HG03103 (cell line): ENCODE measurements around the gene TUBGCP6.

ENCODE experiments used
- ATAC-seq: cut with Tn5 transposase; IDR thresholded peaks from one replicate; pipeline ENCODE4 v1.9.1; 2021; ENCODE audit warnings: low read depth; ENCODE audit not compliant: unreplicated experiment

Gene TUBGCP6

DNA sequence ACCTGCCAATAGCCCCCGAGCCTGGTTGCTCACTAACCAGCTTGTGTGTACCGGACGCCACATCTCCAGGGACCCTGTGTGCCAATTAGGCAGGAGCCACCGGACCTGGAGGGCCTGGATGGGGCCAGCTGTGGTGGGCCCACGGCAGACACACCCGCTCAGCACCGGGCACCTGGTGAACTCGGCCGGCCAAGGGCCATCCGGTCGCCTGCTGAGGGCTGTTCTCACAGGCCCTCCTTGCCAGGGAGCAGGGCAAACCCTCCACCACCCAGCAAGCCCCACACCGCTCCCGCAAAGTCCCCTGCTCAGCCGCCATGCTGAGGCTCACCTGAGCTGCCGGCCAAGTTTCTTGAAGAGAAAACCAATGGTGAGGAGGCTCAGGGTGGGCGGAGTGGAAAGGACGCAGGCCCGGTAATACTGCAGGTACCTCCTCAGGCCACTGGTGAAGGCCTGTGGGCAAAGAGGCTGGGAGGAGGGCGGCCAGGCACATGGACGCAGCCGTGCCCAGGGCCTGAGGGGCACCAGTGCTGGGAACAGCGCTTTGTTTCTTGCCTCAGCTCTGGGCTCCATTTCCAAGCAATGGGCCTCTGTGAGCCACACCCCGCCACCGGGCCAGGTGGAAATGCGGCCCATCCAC is 17.1 kb downstream of the TUBGCP6 start:
- ATAC-seq = no peak

DNA sequence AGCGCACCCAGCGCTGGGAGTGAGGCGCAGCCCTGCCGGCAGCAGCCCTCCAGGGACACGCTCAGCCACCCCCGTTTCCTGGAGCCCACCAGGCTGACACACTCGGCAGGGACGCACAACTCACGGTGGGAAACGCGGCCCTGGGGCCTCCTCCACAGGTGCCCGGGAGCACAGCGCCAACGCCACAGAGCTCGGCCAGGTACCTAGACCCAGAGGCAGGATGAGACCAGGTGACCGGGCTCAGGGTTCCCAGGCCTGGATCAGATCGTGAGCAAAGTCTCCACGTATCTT is 18.0 kb downstream of the TUBGCP6 start:
- no peak for ATAC-seq

DNA sequence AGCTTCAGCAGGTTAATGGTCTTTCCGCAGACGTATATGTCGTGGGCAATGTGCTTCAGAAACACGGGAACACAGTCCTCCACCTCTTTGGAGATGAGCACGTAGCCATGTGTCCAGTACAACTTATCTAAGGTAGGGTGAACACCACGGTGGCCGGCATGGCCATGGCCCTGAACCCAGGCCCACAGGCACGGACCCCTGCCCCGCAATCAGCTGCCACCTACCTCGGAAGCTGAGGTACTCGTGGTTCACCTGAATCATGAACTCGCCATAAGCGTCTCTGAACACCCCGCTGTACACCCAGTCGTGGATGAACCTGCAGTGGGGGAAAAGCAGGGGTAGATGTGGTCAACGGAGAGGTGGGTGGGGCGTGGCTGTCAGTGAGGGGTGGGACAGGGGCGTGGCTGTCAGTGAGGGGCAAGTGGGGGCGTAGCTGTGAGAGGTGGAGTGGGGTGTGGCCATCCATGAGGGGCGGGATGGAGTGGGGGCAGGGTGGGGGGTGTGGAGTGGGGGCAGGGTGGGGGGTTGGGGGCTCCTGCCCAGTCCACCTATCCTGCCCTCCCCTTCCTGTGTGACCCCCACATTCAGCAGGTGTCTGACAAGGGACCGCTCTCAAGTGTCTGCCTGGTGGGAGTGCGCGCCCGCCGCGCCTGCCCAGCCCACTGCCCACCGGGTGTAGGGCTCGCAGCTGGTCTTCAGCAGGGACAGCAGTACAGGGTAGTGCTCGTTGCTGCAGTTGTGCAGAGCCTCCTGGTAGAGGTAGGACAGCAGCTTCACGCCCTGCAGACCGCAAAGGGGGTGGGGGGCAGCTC is 18.6 kb downstream of the TUBGCP6 start:
- ATAC-seq = no peak

DNA sequence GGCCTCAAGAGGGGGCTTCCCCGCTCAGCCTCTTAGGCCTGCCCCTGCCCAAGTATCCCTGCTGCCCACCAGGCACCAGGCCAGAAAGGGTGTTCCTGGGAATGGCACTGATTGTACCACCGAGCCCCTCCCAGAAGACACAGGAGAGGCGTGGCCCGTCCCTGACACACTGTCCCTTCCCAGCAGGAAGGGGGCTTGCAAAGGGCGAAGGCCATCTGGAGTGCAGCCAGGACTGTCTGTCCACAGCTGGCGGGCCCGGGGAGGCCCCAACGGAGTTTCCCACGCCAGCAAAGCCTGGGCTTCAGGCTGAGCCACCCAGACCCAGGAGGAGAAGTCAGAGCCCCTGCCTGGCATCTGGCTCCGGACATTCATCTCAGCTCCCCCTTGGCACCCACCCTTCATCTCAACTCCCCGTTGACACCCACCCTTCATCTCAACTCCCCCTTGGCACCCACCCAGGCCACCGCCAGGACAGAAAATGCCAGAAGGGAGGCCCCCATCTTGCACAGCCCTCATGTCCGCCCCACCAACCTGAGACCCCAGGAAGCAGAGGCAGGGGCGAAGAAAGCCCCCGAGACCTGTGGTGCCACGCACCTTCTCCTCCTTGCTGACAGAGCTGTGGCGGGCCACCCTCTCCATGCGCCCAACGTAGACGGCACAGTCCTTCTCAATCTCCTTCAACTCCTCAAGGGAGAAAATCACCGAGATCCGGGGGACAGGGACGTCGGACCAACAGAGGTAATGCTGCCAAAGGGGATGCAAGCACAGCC is 19.4 kb downstream of the TUBGCP6 start:
- no peak for ATAC-seq

DNA sequence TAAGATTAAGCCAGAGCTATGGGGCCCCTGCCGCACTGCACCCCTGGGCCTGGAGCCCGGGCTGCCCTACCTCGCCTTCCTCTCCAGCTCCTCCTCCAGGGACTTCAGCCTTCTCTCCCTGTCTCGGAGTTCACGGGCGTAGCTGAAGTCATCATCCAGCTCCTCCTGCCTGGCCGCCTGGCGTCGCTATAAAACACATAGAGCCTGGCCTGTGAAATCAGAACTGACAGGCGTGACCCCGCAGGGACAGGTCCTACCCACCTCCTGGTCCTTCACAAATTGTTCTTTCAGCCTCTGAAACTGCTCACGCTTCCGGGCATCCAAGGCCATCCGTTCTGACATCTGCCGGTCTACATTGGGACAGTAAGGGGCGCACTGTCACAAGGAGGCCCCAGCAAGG is 20.8 kb downstream of the TUBGCP6 start:
- ATAC-seq = no peak

DNA sequence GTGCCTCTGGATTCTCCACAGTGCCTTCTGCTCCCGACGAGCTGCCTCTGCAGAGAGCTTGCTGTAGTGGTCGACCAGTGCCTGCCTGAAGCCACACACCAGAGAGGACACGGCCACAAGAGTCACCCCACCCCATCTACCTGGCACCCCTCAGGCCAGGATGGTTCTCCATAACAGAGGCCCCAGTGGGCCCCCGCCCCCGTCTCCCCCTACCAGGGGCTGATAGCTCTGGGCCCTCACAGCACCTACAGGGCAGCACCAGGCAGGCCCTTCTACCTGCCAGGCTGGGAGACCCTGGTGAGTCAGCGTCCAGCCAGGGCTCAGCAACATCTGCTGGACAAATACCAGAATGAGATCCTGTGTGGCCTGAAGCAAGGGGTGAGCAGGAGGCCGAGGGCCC is 22.3 kb downstream of the TUBGCP6 start:
- no peak for ATAC-seq

DNA sequence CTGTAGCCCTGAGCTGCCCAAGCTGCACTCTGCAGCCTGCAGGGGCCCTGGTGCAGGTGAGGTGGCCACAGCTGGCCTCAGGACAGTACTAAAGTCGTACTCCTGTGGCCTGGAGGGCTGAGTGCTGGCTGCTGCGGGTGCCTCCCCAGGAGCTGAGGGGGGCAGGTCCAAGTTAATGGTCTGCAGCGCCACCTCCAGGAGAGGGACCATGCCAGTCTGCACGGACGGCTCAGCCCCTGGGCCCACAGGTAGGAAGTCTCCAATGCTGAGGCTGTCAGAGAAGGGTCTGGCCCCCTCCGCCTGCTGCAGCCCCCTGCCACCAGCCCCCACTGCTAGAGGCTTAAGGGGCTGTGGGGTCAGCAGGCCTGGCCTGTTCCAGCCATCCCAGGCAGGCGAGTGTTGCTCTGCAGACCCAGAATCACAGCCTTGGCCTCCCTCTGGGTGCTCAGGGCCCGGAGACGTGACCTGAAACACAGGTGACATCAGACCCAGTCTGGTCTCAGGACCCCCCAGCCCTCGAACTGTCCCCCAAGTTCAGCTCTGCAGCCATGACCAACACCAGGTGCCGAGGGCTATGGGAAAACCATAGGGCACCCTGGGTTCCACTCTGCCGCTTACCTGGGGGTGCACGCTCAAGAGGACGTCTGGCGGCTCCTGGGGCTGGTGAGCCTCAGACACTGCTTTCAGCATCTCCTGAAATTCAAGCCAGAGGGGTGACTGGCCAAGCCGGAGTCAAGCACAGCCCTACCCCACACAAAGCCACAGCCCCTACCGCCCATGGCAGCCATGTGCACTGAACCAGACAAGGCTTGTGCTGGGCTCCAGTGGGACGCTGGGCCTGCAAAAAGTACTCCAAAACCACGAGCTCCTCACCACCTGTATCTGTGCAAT is 23.2 kb downstream of the TUBGCP6 start:
- no peak for ATAC-seq

DNA sequence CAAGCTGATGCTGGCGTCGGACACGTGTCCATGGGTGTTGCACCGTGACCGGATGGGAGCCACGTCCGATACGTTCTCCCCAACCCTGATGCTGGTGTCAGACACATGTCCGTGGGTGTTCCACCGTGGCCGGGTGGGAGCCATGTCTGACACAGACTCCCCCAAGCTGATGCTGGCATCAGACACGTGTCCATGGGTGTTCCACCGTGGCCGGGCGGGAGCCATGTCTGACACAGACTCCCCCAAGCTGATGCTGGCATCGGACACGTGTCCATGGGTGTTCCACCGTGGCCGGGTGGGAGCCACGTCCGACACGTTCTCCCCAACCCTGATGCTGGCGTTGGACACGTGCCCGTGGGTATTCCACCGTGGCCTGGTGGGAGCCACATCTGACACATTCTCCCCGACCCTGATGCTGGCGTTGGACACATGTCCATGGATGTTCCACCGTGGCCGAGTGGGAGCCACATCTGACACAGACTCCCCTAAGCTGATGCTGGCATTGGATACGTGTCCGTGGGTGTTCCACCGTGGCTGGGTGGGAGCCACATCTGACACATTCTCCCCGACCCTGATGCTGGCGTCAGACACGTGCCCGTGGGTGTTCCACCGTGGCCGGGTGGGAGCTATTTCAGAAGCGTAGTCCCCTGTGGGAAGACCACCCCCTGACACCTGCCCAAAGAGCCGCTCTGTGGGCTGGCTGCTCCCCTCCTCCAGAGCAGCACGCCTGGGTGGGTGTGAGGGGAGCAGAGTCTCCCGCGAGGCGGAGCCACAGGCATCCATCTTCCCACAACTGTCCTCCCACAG is 24.0 kb downstream of the TUBGCP6 start:
- ATAC-seq = no peak

DNA sequence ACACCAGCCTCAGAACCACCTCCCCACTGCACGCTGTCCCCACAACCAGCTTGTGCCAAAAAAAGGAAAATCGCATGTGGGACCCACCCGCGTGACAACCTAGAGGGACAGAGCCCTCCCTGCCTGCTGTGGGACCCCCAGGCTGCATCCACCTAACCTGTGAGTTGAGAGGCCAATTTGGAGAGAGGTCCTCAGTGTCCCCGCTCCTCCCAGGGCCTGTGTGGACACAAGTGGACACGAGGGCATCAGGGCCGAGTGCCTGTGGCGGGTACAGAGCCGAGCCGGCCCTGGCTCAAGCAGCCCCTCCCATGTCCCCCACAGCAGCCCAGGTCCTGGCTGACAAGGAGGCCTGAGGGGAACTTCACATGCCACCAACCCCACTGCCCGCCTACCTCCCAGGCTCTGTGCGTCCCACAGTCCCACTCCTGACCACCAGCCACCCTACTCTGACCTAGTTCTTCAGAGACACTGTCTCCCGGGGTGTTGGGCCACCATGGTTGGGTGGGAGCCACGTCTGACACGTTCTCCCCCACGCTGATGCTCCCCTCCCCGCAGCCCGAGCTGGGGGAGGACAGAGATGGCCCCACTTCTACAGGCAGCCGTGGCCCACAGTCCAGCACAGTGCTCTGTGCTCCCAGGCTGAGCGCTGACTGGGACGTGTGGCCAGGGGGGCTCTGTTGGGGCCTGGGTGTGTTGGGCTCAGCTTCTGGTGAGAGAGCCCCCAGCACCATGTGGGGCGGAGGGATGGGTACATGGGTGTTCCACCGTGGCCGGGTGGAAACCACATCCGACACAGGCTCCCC is 24.8 kb downstream of the TUBGCP6 start:
- no peak for ATAC-seq

DNA sequence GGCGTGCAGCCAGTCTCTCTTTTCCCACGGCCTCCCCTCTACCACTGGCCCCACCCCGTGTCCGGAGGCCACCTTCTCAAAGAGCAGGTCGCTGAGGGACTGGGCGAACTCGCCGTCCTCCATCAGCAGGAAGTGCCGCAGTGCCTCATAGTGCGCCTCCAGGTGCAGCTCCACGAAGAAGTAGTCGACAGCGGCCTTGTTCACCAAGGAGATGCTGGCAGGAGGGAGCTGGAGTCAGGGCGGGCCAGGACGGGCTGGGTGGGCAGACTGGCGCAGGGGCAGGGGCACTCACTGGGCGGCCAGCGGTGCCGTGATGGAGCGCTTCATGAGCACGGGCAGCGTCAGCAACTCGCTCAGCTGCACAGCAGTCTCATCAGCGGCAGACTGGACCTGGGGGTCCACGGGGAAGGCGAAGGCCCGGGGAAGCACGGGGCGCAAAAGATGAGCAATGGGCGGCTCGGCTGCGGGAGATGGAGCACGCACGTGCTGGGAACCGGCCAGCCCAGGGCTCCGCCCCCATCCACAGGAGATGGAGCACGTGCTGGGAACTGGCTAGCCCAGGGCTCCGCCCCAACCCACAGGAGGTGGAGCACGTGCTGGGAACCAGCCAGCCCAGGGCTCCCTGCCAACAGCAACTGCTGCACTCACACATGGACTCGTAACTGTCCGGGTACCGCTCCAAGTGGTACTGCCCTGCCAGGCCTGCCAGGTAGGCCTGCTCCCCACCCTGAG is 25.7 kb downstream of the TUBGCP6 start:
- ATAC-seq = no peak

DNA sequence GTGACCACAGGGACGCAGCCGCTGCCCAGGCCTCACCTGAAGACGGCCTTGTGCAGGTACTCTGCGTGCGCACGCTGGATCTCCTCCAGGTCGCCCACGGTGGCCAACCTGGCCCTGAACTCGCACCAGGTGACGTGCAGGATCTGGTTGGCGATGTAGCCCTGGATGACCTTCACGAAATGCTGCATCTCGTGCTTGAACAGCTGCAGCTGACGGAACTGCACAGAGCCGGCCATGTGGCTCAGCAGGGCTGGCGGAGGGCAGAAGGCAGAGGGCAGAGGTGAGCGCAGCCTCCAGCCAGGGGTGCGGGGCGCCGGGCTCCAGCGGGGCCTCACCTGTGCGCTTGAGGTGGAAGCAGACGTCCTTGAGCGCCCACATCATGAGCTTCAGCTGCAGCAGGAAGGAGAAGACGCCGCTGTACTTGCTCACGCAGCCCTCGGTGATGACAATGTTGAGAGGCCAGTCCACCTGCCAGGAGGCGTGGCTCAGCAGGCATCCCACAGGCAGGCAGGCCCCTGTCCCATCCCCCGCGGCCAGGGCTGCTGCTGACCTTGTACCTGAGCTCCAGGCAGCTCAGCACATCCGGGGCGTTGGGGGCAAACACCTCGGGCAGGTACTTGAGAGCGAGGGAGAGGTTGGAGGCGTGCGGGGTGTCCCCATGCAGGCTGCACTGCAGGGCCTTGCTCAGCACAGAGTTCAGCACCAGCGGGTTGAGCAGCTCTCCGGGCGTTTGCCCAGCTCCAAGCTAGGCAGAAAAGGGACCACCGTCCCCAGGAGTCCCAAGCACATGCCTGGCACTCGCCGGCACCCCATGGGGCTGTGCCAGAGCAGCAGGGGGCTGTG is 26.4 kb downstream of the TUBGCP6 start:
- no peak for ATAC-seq

DNA sequence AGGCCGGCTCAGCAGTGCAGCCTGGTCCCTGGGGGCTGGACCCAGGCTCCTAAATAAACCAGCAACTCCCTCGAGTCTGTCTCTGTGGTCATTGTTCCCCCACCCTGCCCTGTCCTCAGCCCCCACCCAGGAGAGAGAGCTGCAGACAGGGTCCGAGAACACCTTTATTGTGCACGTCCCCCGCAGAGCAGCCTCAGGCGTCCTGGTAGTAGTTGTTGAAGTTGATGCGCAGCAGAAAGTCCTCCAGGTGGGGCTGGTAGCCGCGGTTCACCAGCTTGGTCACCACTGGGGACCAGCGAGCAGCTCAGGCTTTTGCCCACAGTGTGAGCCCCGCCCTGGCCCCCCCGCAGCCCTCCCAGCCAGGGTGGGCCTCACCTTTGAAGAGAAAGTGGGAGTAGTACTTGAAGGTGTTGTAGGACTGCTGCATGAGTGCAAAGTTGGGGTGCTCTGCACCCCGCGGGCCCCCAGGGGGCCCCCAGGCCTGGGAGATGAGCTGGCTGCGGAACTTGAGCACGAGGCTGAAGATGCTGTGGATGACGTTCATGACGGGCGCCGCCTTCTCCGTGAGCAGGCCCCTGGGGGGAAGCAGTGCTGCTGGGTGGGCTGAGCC is 27.2 kb downstream of the TUBGCP6 start:
- ATAC-seq = no peak

DNA sequence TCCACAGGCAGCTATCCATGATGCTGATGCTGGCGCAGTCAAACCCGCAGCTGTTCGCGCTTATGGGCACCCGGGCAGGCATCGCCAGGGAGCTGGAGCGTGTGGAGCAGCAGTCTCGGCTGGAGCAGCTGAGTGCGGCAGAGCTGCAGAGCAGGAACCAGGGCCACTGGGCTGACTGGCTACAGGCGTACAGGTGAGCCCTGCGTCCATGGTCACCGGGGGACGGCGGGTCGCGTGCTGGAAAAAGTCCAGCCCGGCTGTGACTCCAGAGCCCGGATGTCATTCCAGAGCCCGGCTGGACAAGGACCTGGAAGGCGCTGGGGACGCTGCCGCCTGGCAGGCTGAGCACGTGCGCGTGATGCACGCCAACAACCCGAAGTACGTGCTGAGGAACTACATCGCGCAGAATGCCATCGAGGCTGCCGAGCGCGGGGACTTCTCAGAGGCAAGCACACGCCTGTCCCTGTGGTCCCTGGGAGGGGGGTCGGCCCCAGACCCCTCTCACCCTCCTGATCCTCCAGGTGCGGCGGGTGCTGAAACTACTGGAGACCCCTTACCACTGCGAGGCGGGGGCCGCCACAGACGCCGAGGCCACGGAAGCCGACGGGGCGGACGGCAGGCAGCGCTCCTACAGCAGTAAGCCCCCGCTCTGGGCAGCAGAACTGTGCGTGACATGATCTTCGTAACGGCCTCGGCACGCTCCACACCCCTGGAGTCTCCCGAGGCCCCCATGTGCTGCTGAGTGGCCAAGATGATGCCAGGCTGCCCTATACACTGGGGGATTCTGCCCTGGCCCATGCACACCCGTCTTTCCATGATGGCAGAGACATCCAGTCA is 27.9 kb downstream of the TUBGCP6 start:
- ATAC-seq = no peak

DNA sequence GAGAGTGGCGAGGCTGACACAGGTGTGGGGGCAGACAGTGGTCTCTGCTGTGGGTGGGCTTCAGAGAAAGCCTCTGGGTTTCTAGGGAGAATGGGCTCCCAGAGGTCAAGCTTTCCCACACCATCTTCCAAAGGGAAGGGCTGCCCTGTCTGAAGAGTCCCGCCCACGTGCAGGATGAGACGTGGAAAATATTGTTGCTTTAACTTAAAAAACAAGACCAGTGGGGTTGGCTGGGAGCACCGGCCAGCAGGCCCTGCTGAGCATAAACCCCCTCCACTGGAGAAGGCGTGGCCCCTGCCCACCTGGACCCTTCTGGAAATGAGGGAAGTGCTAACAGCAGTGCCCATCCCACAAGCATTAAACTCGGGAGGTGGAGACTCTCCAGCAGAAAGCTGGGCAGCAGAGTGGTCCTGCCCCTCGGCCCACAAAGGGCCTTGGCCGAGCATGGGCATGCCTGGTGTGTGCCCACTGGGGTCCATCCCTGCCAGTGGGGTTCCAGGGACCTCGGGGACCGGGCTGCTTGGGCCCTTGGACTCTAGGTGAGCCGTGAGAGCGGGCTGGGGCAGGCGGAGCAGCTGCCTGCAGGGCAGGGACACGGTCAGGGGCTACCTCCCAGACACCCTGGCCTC is 28.7 kb downstream of the TUBGCP6 start:
- ATAC-seq = no peak

DNA sequence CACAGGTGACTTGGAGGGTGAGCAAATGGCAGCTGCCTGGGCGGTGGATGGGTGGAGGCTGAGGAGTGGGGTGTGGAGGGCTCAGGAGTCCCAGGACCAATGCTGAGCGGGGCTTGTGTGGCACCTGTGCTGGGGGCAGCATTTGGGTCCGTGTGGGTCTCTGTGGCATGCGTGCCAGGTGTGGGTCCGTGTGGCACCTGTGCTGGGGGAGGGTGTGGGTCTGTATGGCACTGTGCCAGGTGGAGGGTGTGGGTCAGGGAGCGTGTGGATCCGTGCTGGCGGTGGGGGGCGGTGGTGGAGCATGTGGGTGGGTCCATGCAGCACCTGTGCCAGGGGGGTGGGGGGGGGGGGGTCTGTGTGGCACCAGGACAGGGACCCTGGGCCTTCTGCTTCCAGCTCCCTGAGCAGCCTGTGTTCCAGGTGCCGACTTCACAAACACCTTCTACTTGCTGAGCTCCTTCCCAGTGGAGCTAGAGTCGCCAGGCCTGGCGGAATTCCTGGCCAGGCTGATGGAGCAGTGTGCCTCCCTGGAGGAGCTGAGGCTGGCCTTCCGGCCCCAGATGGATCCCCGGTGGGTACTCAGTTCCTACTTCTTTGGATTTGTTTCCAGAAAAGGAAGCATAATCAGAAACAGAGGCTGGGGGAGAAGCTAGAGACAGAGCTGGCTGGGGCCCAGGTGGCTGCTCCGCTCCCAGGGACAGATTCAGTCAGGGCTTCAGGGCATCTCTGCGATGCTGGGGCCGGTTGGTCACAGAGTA is 29.3 kb downstream of the TUBGCP6 start:
- ATAC-seq = no peak
